Urinary bladder (tissue), 4 donors: ENCODE results near the gene TMEM185B. TPM values are rescaled to one million over a fixed set of nuclear protein-coding genes. Genes with fewer than 3 reads are reported as not detected.
"Not testable (repeated sequence)": the region's sequence is repeated elsewhere in the genome, so short reads cannot be mapped to it uniquely, and the experiment has no call there.

ENCODE experiments used
- DNase-seq: peaks from one replicate; pipeline ENCODE4 v3.0.0-alpha.2; 2015; ENCODE audit errors: extremely low spot score
- H3K27ac ChIP-seq: one replicate; pipeline ENCODE4 v1.5.1; 2013; ENCODE audit warnings: low read depth, mild to moderate bottlenecking, moderate library complexity
- H3K36me3 ChIP-seq: one replicate; pipeline ENCODE4 v1.6.1; 2013; ENCODE audit warnings: mild to moderate bottlenecking, moderate library complexity; ENCODE audit not compliant: insufficient read depth
- H3K4me1 ChIP-seq: one replicate; pipeline ENCODE4 v1.6.1; 2013; ENCODE audit warnings: mild to moderate bottlenecking, moderate library complexity; ENCODE audit not compliant: insufficient read depth
- H3K4me3 ChIP-seq: one replicate; pipeline ENCODE4 v1.5.1; 2013; ENCODE audit warnings: low read depth, low read length
- WGBS: extraction: QIAGEN DNeasy Blood & Tissue Kit; methylation state at CpG from one replicate; pipeline ENCODE4 v1.1.7; 2013; 5-methylcytosine and 5-hydroxymethylcytosine counted together
- polyA plus RNA-seq: library from polyadenylated mRNA; stranded (reverse); fragments of 200-250 nt; gene quantifications from one replicate; pipeline ENCODE4 v1.2.3, GENCODE V29; 2013
- total RNA-seq: library from RNA; depleted of rRNA; stranded (reverse); fragments of >200 nt; gene quantifications from one replicate; pipeline ENCODE4 v1.2.3, GENCODE V29; 2014
- donor health status: healthy with polysubstance abuse.
- donor health status: healthy.

The TMEM185B gene
- total and polyA plus RNA-seq, 2 donors, result 20.0 TPM

- DNase-seq, result no peak
- WGBS, result 73% methylated on average over 12 of the region's 12 CpGs
- no peaks in the 10 kb centered on the region for H3K4me1 ChIP-seq
These were observed 21.7 kb upstream of the TMEM185B start for GRCh38 chr2:120244656-120245519.

GRCh38 chr2:120243875-120244553, 20.8 kb upstream of the TMEM185B start:
- H3K27ac ChIP-seq, result no peak overlapping the region
- H3K36me3 ChIP-seq, result no peaks in the 10 kb centered on the region
- no peaks in the 10 kb centered on the region for H3K4me1 ChIP-seq
- DNase-seq, result no peak
- WGBS, result 97% methylated on average over 9 of the region's 9 CpGs
- H3K4me3 ChIP-seq, result no peak overlapping the region

More at GRCh38 chr2:120244656-120245519, 21.7 kb upstream of the TMEM185B start:
- Histone ChIP-seq H3K4me3 (no peak overlapping the region), H3K36me3 (no peaks in the 10 kb centered on the region), H3K27ac (no peak overlapping the region)

GRCh38 chr2:120243211-120243610, 20.0 kb upstream of the TMEM185B start:
- Histone ChIP-seq H3K27ac (no peak overlapping the region), H3K4me1 (no peaks in the 10 kb centered on the region), H3K4me3 (no peak overlapping the region), H3K36me3 (no peaks in the 10 kb centered on the region)
- WGBS, result 70% methylated on average over 3 of the region's 3 CpGs
- DNase-seq, result no peak

GRCh38 chr2:120241684-120242083, 18.5 kb upstream of the TMEM185B start:
- no peak overlapping the region for H3K27ac ChIP-seq
- no peak overlapping the region for H3K4me3 ChIP-seq
- H3K4me1 ChIP-seq, result no peaks in the 10 kb centered on the region
- WGBS, result 88% methylated on average over 6 of the region's 6 CpGs
- no peaks in the 10 kb centered on the region for H3K36me3 ChIP-seq
- DNase-seq, result no peak

GRCh38 chr2:120240901-120241429, 17.8 kb upstream of the TMEM185B start:
- no peak overlapping the region for H3K27ac ChIP-seq
- no peaks in the 10 kb centered on the region for H3K4me1 ChIP-seq
- 93% methylated on average over 10 of the region's 10 CpGs for WGBS
- H3K36me3 ChIP-seq, result no peaks in the 10 kb centered on the region
- H3K4me3 ChIP-seq, result no peak overlapping the region
- DNase-seq, result no peak

GRCh38 chr2:120239488-120240287, 16.5 kb upstream of the TMEM185B start:
- DNase-seq, result no peak
- H3K4me3 ChIP-seq, result no peak overlapping the region
- no peaks in the 10 kb centered on the region for H3K36me3 ChIP-seq
- H3K4me1 ChIP-seq, result no peaks in the 10 kb centered on the region
- no peak overlapping the region for H3K27ac ChIP-seq
- WGBS, result 44% methylated on average over 22 of the region's 22 CpGs

GRCh38 chr2:120238728-120239487, 15.7 kb upstream of the TMEM185B start:
- no peak for DNase-seq
- H3K27ac ChIP-seq, result no peak overlapping the region
- no peak overlapping the region for H3K4me3 ChIP-seq
- 79% methylated on average over 22 of the region's 22 CpGs for WGBS
- no peaks in the 10 kb centered on the region for H3K4me1 ChIP-seq
- no peaks in the 10 kb centered on the region for H3K36me3 ChIP-seq

GRCh38 chr2:120237491-120237902, 14.3 kb upstream of the TMEM185B start:
- H3K4me1 ChIP-seq, result no peaks in the 10 kb centered on the region
- no peak overlapping the region for H3K27ac ChIP-seq
- H3K4me3 ChIP-seq, result no peak overlapping the region
- no peaks in the 10 kb centered on the region for H3K36me3 ChIP-seq
- WGBS, result 83% methylated on average over 10 of the region's 10 CpGs
- DNase-seq, result no peak

- no peak overlapping the region for H3K27ac ChIP-seq
- WGBS, result 90% methylated on average over 5 of the region's 5 CpGs
- H3K36me3 ChIP-seq, result no peaks in the 10 kb centered on the region
- H3K4me3 ChIP-seq, result no peak overlapping the region
- no peaks in the 10 kb centered on the region for H3K4me1 ChIP-seq
- DNase-seq, result no peak
These were observed 13.6 kb upstream of the TMEM185B start for GRCh38 chr2:120236791-120237190.

- H3K27ac ChIP-seq, result no peak overlapping the region
- H3K4me1 ChIP-seq, result no peaks in the 10 kb centered on the region
- no peak for DNase-seq
- H3K36me3 ChIP-seq, result no peaks in the 10 kb centered on the region
- H3K4me3 ChIP-seq, result no peak overlapping the region
- WGBS, result 87% methylated on average over 10 of the region's 10 CpGs
These were observed 13.1 kb upstream of the TMEM185B start for GRCh38 chr2:120236316-120236715.

GRCh38 chr2:120235681-120236080, 12.5 kb upstream of the TMEM185B start:
- H3K27ac ChIP-seq, result no peak overlapping the region
- no peaks in the 10 kb centered on the region for H3K4me1 ChIP-seq
- 91% methylated on average over 6 of the region's 6 CpGs for WGBS
- H3K4me3 ChIP-seq, result no peak overlapping the region
- H3K36me3 ChIP-seq, result no peaks in the 10 kb centered on the region
- DNase-seq, result no peak

- H3K36me3 ChIP-seq, H3K4me3 ChIP-seq, DNase-seq, H3K27ac ChIP-seq, H3K4me1 ChIP-seq: not testable (repeated sequence)
- 93% methylated on average over 2 of the region's 2 CpGs for WGBS
These were observed 12.0 kb upstream of the TMEM185B start for GRCh38 chr2:120235158-120235557.

GRCh38 chr2:120233292-120233691, 10.1 kb upstream of the TMEM185B start:
- H3K36me3 ChIP-seq, result no peaks in the 10 kb centered on the region
- H3K27ac ChIP-seq, result no peak overlapping the region
- 91% methylated on average over 5 of the region's 5 CpGs for WGBS
- H3K4me3 ChIP-seq, result no peak overlapping the region
- DNase-seq, result no peak
- no peaks in the 10 kb centered on the region for H3K4me1 ChIP-seq
